GM19324 (cell line): ENCODE measurements around the gene ATP2B3.

Source experiments
- ATAC-seq: cut with Tn5 transposase; IDR thresholded peaks from one replicate; pipeline ENCODE4 v1.9.1; 2021; ENCODE audit warnings: mild to moderate bottlenecking, moderate library complexity; ENCODE audit not compliant: unreplicated experiment, low FRiP score

The ATP2B3 gene

DNA sequence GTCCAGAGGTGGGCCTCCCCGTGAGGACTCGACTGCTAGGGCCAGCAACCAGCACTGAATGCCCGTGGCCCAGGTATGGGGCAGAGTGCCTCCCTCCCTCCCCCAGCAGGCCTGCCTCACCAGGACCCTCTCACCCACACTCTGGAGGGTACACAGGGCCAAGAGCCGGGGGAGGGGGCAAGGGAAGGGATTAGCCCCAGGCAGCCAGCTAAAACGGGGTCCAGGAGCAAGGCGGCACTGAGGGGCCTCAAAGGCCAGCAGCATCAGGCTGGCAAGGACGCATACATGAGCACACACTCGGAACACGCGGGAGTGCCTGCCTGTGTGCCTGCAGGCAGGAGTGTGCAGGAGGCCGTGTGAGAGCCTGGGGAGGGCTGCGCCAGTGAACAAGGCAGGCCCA, 111.2 kb downstream of the ATP2B3 start:
- ATAC-seq: no peak

DNA sequence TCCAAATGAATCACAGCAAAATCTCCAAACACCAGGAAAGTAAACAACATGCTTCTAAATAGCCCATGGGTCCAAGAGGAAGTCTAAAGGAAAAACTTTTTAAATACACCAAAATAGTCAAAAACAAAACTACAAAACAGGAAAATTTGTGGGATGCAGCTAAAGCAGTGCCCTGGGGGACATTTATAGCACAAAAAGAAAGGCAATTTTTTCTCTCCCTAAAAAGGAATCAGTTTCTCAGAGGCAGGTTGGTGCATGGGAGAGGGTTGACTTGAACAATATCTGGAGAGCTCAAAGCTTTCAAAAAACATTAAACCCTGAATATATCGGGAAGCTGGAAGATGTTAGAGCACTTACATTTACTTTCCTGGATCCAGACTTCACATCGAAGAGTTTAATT, 113.9 kb downstream of the ATP2B3 start:
- ATAC-seq: no peak

DNA sequence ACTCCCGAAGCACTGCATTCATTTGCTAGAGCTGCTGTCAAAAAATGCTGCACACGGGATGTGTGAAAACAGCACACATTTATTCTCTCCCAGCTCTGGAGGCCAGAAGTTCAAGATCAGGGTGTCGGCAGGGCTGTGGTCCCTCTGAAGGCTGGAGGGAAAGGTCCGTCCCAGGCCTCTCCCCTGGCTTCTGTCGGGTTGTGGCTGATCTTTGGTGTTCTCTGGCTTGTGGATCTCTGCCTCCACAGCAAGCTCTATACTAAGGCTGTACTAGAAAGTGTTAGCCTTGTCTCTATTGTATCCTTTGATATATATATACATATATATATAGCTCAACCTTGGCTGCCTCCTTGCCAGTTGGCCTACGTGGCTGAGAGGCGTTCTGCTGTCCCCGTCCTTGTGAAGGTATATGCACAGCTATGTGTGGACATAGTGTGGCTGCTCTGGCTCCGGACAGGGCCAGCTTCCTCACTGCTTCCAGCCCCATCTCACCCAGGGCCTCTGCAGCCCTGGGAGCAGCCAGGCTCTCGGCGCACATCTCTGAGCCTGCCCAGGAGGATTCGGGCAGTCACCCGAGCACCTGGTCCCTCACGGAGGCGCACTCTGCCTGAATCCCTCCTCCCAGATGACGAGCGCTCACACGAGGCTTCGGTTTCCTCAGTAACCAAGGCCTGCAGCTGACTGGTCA, 114.6 kb downstream of the ATP2B3 start:
- ATAC-seq: no peak
